OCI-LY3 (cell line): Measurements from ENCODE around the gene PORCN.

Source experiments
- H2AFZ ChIP-seq: fragments of 200-600, 300-600 bp; shearing (Covaris generic); 2 replicates; pipeline ENCODE4 v1.6.0; 2014; ENCODE audit warnings: antibody characterized with exemption, low read depth, low read length
- H3K27ac ChIP-seq: fragments of 200-600, 300-600 bp; sonication (generic); 2 replicates; pipeline ENCODE4 v1.5.1; 2014; ENCODE audit warnings: mild to moderate bottlenecking, low read length, moderate library complexity, mixed read lengths
- H3K27me3 ChIP-seq: fragments of 200-600, 300-600 bp; sonication (generic); 2 replicates; pipeline ENCODE4 v1.6.1; 2014; ENCODE audit warnings: low read depth, low read length, mixed read lengths
- H3K36me3 ChIP-seq: fragments of 200-600, 300-600 bp; sonication (generic); replicated peaks from 2 replicates; pipeline ENCODE3; 2014; ENCODE audit warnings: low read depth, low read length, mixed read lengths
- H3K4me1 ChIP-seq: fragments of 300-600, 200-600 bp; sonication (generic); 2 replicates; pipeline ENCODE4 v1.6.1; 2014; ENCODE audit warnings: low read length, mixed read lengths
- H3K4me2 ChIP-seq: fragments of 200-600, 300-600 bp; sonication (generic); 2 replicates; pipeline ENCODE4 v1.6.1; 2014; ENCODE audit warnings: low read length, mixed read lengths
- H3K4me3 ChIP-seq: fragments of 300-600, 200-600 bp; sonication (generic); 2 replicates; pipeline ENCODE4 v1.5.1; 2014; ENCODE audit warnings: antibody characterized with exemption, mild to moderate bottlenecking, low read length, moderate library complexity
- H3K79me2 ChIP-seq: fragments of 300-600, 200-600 bp; shearing (Covaris generic); 2 replicates; pipeline ENCODE4 v1.6.1; 2014; ENCODE audit warnings: mild to moderate bottlenecking, low read length, mixed read lengths
- H3K9ac ChIP-seq: fragments of 300-600, 200-600 bp; shearing (Covaris generic); 2 replicates; pipeline ENCODE4 v1.6.0; 2014; ENCODE audit warnings: mild to moderate bottlenecking, low read length, moderate library complexity
- H3K9me3 ChIP-seq: fragments of 200-600, 300-600 bp; shearing (Covaris generic); 2 replicates; pipeline ENCODE4 v1.6.1; 2014; ENCODE audit warnings: low read length, mixed read lengths; ENCODE audit not compliant: insufficient read depth
- H4K20me1 ChIP-seq: fragments of 200-600, 300-600 bp; sonication (generic); 2 replicates; pipeline ENCODE4 v1.6.1; 2016; ENCODE audit warnings: low read length, mixed read lengths; ENCODE audit not compliant: insufficient read depth
- EZH2phosphoT487 ChIP-seq: fragments of 200-600 bp; shearing (Covaris generic); IDR thresholded peaks from 2 replicates; pipeline ENCODE4 v1.6.1; 2018; ENCODE audit warnings: antibody characterized with exemption, mixed run types, low read depth
- TF ChIP-seq, protein P1 (sequence below): fragments of 200-600, 300-600 bp; sonication (generic); IDR thresholded peaks from 2 replicates; pipeline ENCODE4 v1.5.1; 2014; ENCODE audit warnings: antibody characterized with exemption, low read length, low read depth

The PORCN gene

GRCh38 chrX:48509245-48509590 is 426 bp downstream of the PORCN start:
- Histone ChIP-seq H3K27me3 (no peaks in the 10 kb centered on the region), H3K4me3 (peak overlapping the region; percentile 94), H3K79me2 (no peaks in the 10 kb centered on the region), H2AFZ (peak overlapping the region; percentile 88), H3K4me1 (peaks cover 5% of the 10 kb centered on the region; the same call in 1 of the 2 replicates), H3K9me3 (no peaks in the 10 kb centered on the region), H4K20me1 (no peaks in the 10 kb centered on the region), H3K9ac (peak overlapping the region; percentile 88), H3K36me3 (no peaks in the 10 kb centered on the region), H3K27ac (no peak overlapping the region), H3K4me2 (peak overlapping the region; percentile 87)
- TF ChIP-seq EZH2phosphoT487: no peak
- TF ChIP-seq, protein P1, sequence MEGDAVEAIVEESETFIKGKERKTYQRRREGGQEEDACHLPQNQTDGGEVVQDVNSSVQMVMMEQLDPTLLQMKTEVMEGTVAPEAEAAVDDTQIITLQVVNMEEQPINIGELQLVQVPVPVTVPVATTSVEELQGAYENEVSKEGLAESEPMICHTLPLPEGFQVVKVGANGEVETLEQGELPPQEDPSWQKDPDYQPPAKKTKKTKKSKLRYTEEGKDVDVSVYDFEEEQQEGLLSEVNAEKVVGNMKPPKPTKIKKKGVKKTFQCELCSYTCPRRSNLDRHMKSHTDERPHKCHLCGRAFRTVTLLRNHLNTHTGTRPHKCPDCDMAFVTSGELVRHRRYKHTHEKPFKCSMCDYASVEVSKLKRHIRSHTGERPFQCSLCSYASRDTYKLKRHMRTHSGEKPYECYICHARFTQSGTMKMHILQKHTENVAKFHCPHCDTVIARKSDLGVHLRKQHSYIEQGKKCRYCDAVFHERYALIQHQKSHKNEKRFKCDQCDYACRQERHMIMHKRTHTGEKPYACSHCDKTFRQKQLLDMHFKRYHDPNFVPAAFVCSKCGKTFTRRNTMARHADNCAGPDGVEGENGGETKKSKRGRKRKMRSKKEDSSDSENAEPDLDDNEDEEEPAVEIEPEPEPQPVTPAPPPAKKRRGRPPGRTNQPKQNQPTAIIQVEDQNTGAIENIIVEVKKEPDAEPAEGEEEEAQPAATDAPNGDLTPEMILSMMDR: no peak

- no peak for TF ChIP-seq EZH2phosphoT487
- TF ChIP-seq, protein P1: no peak
- Histone ChIP-seq H3K9me3 (no peaks in the 10 kb centered on the region), H3K36me3 (no peaks in the 10 kb centered on the region), H3K4me3 (peak overlapping the region; percentile 94), H3K79me2 (no peaks in the 10 kb centered on the region), H2AFZ (peak overlapping the region; percentile 88; the same call in 1 of the 2 replicates), H3K4me2 (peak overlapping the region; percentile 87), H4K20me1 (no peaks in the 10 kb centered on the region), H3K4me1 (peaks cover 5% of the 10 kb centered on the region; the same call in 1 of the 2 replicates), H3K27ac (no peak overlapping the region), H3K27me3 (no peaks in the 10 kb centered on the region), H3K9ac (peak overlapping the region; percentile 88)
Measured at GRCh38 chrX:48509619-48510018, 827 bp downstream of the PORCN start.

DNA sequence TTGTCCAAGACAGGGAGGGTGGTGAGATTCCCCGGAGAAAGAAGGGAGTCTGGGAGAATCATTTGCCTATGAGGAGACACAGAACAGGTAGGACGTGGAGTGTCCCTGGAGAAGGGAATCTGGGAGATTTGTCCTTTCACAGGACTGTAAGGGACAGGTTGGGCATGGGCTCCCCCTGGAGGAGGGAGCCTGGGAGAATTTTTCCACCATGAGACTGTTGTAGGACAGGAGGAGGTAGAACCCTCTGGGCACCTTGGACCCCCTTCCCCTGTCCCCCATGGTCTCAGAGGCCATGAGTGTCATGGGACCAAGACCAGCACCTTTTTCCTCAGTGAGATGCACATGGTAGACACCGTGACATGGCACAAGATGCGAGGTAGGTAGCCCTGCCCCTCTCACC is 2.8 kb downstream of the PORCN start:
- H3K9me3 ChIP-seq: no peaks in the 10 kb centered on the region
- no peaks in the 10 kb centered on the region for H3K36me3 ChIP-seq
- H2AFZ ChIP-seq: no peak overlapping the region
- H3K9ac ChIP-seq: no peak overlapping the region
- peaks cover 5% of the 10 kb centered on the region; the same call in 1 of the 2 replicates for H3K4me1 ChIP-seq
- no peak overlapping the region for H3K4me2 ChIP-seq
- no peaks in the 10 kb centered on the region for H3K79me2 ChIP-seq
- H3K27ac ChIP-seq: no peak overlapping the region
- TF ChIP-seq, protein P1: peak; percentile 29
- TF ChIP-seq EZH2phosphoT487: no peak
- H3K4me3 ChIP-seq: no peak overlapping the region
- no peaks in the 10 kb centered on the region for H4K20me1 ChIP-seq
- no peaks in the 10 kb centered on the region for H3K27me3 ChIP-seq

DNA sequence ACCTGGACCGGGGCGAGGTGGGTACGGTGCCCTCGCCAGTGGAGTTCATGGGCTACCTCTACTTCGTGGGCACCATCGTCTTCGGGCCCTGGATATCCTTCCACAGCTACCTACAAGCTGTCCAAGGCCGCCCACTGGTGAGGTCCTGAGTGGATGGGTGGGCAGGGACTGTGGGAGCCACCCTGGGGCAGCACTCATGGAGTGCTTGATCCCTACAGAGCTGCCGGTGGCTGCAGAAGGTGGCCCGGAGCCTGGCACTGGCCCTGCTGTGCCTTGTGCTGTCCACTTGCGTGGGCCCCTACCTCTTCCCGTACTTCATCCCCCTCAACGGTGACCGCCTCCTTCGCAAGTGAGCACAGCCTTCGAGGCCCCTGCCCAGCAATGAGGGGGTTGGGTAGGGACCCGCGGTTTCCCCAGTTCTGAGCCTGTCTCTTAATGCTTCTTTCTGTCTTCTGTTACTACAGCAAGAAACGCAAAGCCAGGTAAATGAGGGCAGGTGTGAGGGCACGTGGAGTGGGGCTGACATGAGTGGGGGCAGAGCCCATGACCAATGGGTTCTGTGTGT is 3.7 kb downstream of the PORCN start:
- Histone ChIP-seq H4K20me1 (no peaks in the 10 kb centered on the region), H2AFZ (no peak overlapping the region), H3K27ac (no peak overlapping the region), H3K36me3 (no peaks in the 10 kb centered on the region), H3K27me3 (no peaks in the 10 kb centered on the region), H3K4me3 (no peak overlapping the region), H3K9ac (no peak overlapping the region), H3K79me2 (no peaks in the 10 kb centered on the region), H3K4me2 (no peak overlapping the region), H3K9me3 (no peaks in the 10 kb centered on the region), H3K4me1 (peaks cover 5% of the 10 kb centered on the region; the same call in 1 of the 2 replicates)
- TF ChIP-seq EZH2phosphoT487: no peak
- TF ChIP-seq, protein P1: no peak
